ENCODE results near the gene LIMA1. TPM values are rescaled to one million over a fixed set of nuclear protein-coding genes. Genes with fewer than 3 reads are reported as not detected.
A peak's percentile ranks its signal among the peaks of the same experiment; 100 is the strongest.
"Not testable (repeated sequence)": the region's sequence is repeated elsewhere in the genome, so short reads cannot be mapped to it uniquely, and the experiment has no call there.

Gene LIMA1
- total RNA-seq, 4 donors from 2014 or later: 53.0 to 75.4 (median 66.7) TPM

GRCh38 chr12:50221228-50222008 lies 61.9 kb downstream of the LIMA1 start:
- Histone ChIP-seq H3K9me3 (no peaks in the 10 kb centered on the region), H3K4me3 (replicated peaks in 1 of 3) (peak overlapping the region in 1 of 3 donors; percentile 18), H3K27ac (peak overlapping the region; percentile 46 to 68 (median 56)), H3K36me3 (no peaks in the 10 kb centered on the region), H3K4me1 (peaks cover 21 to 43% of the 10 kb centered on the region in 2 donors), H3K27me3 (no peaks in the 10 kb centered on the region)
- no peak for DNase-seq
- TF ChIP-seq CTCF (IDR thresholded peaks at IDR 0.05) (no peak), POLR2A (IDR thresholded peaks at IDR 0.05) (no peak)
- 36 to 59% methylated on average over 9 of the region's 9 CpGs for WGBS, 2 donors
- intact Hi-C loops (cut with DNase I): no loop called here

- whole genome bisulfite sequencing, 2 donors: 6 to 13% methylated on average over 4 of the region's 4 CpGs
- H3K27ac ChIP-seq: peak overlapping the region; percentile 45 to 56 (median 46)
- H3K36me3 ChIP-seq: no peaks in the 10 kb centered on the region
- no peaks in the 10 kb centered on the region for H3K27me3 ChIP-seq
- H3K4me1 ChIP-seq: peaks cover 21 to 43% of the 10 kb centered on the region in 2 donors
- intact Hi-C loops (cut with DNase I): no loop called here
- H3K4me3 ChIP-seq (replicated peaks in 1 of 3): no peak overlapping the region
- no peak for TF ChIP-seq CTCF (IDR thresholded peaks at IDR 0.05)
- TF ChIP-seq POLR2A (IDR thresholded peaks at IDR 0.05): no peak
- H3K9me3 ChIP-seq: no peaks in the 10 kb centered on the region
- DNase-seq: no peak
Measured at GRCh38 chr12:50220363-50220995, 62.8 kb downstream of the LIMA1 start.

GRCh38 chr12:50219544-50219943 lies 63.8 kb downstream of the LIMA1 start:
- Histone ChIP-seq H3K4me1 (peaks cover 21 to 42% of the 10 kb centered on the region in 2 donors), H3K4me3 (replicated peaks in 1 of 3) (no peak overlapping the region), H3K27me3 (no peaks in the 10 kb centered on the region), H3K9me3 (no peaks in the 10 kb centered on the region), H3K36me3 (no peaks in the 10 kb centered on the region), H3K27ac (no peak overlapping the region)
- 87 to 95% methylated on average over 2 of the region's 2 CpGs for WGBS, 2 donors
- intact Hi-C loops (cut with DNase I): no loop called here
- TF ChIP-seq POLR2A (IDR thresholded peaks at IDR 0.05) (no peak), CTCF (IDR thresholded peaks at IDR 0.05) (no peak)
- no peak for DNase-seq

- H3K27me3 ChIP-seq; intact Hi-C loops (cut with DNase I); H3K27ac ChIP-seq; H3K4me3 ChIP-seq (replicated peaks in 1 of 3); H3K9me3 ChIP-seq; H3K36me3 ChIP-seq; DNase-seq: not testable (repeated sequence)
- 95 to 98% methylated on average over 6 of the region's 6 CpGs for WGBS, 2 donors
- H3K4me1 ChIP-seq: peaks cover 21 to 37% of the 10 kb centered on the region in 2 donors
Measured at GRCh38 chr12:50219001-50219400, 64.3 kb downstream of the LIMA1 start.

- peaks cover 21 to 36% of the 10 kb centered on the region in 2 donors for H3K4me1 ChIP-seq
- intact Hi-C loops (cut with DNase I): no loop called here
- TF ChIP-seq CTCF (IDR thresholded peaks at IDR 0.05): no peak
- TF ChIP-seq POLR2A (IDR thresholded peaks at IDR 0.05): no peak
- H3K27ac ChIP-seq: no peak overlapping the region
- H3K36me3 ChIP-seq: no peaks in the 10 kb centered on the region
- 96 to 97% methylated on average over 4 of the region's 4 CpGs for WGBS, 2 donors
- DNase-seq: no peak
- H3K4me3 ChIP-seq (replicated peaks in 1 of 3): no peak overlapping the region
- no peaks in the 10 kb centered on the region for H3K9me3 ChIP-seq
- H3K27me3 ChIP-seq: no peaks in the 10 kb centered on the region
Measured at GRCh38 chr12:50218386-50218785, 64.9 kb downstream of the LIMA1 start.

All from thyroid gland (tissue), 4 donors.